Keratinocyte (primary cell): Measurements from ENCODE around the gene ADGRF5. TPM values are rescaled to one million over a fixed set of nuclear protein-coding genes. Genes with fewer than 3 reads are reported as not detected.

Experiments used
- DNase-seq: peaks from one replicate; pipeline ENCODE4 v3.0.0-alpha.2; 2011; ENCODE audit warnings: low read depth, missing footprints, low spot score
- FAIRE-seq: peaks from 2 replicates; lab custom pipeline; 2011; peaks lifted over from hg19 to GRCh38; lab: Jason Lieb, UNC
- H2AFZ ChIP-seq: 2 replicates; pipeline ENCODE4 v1.6.0; 2012; ENCODE audit warnings: low read length, control low read depth, inconsistent platforms; ENCODE audit not compliant: control insufficient read depth
- H3K27ac ChIP-seq: 2 replicates; pipeline ENCODE4 v1.5.1; 2011; ENCODE audit warnings: low read length; ENCODE audit not compliant: control insufficient read depth, insufficient read depth
- H3K27me3 ChIP-seq: 3 replicates; pipeline ENCODE4 v1.6.0; 2011; ENCODE audit warnings: low read length; ENCODE audit not compliant: control insufficient read depth, insufficient read depth; ENCODE audit errors: extremely low read depth
- H3K36me3 ChIP-seq, 2 experiments: 2 replicates in 1 of 2; 3 replicates in 1 of 2; pipeline ENCODE4 v1.5.1; 2011; ENCODE audit warnings: low read length in 2 of 2, mild to moderate bottlenecking in 1 of 2; ENCODE audit not compliant: control insufficient read depth in 2 of 2, insufficient read depth in 2 of 2; ENCODE audit errors: extremely low read depth in 1 of 2
- H3K4me1 ChIP-seq: 3 replicates; pipeline ENCODE4 v1.5.1; 2011; ENCODE audit warnings: low read length; ENCODE audit not compliant: control insufficient read depth, insufficient read depth; ENCODE audit errors: extremely low read depth
- H3K4me2 ChIP-seq: 3 replicates; pipeline ENCODE4 v1.6.0; 2011; ENCODE audit warnings: low read depth, low read length; ENCODE audit not compliant: control insufficient read depth, insufficient read depth; ENCODE audit errors: extremely low read depth
- H3K4me3 ChIP-seq, 3 experiments: fragments of 200-600 bp in 1 of 3; sonication (generic) in 1 of 3; 2 replicates in 2 of 3; 3 replicates in 1 of 3; pipeline ENCODE4 v1.5.1; 2011 to 2016; ENCODE audit warnings: low read length in 3 of 3, mild to moderate bottlenecking in 3 of 3, control low read depth in 2 of 3, inconsistent platforms in 1 of 3, low read depth in 1 of 3, mixed read lengths in 1 of 3, mixed run types in 1 of 3, moderate library complexity in 1 of 3; ENCODE audit not compliant: control insufficient read depth in 2 of 3, insufficient read depth in 2 of 3; ENCODE audit errors: extremely low read depth in 1 of 3
- H3K79me2 ChIP-seq: 2 replicates; pipeline ENCODE4 v1.6.0; 2012; ENCODE audit warnings: low read length; ENCODE audit not compliant: control insufficient read depth, insufficient read depth
- H3K9ac ChIP-seq: 3 replicates; pipeline ENCODE4 v1.6.0; 2011; ENCODE audit warnings: low read length; ENCODE audit not compliant: control insufficient read depth, insufficient read depth; ENCODE audit errors: extremely low read depth
- H3K9me1 ChIP-seq: 3 replicates; pipeline ENCODE4 v1.6.0; 2011; ENCODE audit warnings: low read length; ENCODE audit not compliant: control insufficient read depth, insufficient read depth; ENCODE audit errors: extremely low read depth
- H3K9me3 ChIP-seq: 2 replicates; pipeline ENCODE4 v1.5.1; 2012; ENCODE audit warnings: low read depth, low read length; ENCODE audit not compliant: control insufficient read depth
- H4K20me1 ChIP-seq: 3 replicates; pipeline ENCODE4 v1.6.0; 2011; ENCODE audit warnings: low read length; ENCODE audit not compliant: control insufficient read depth, insufficient read depth; ENCODE audit errors: extremely low read depth
- CTCF ChIP-seq, 3 experiments: IDR thresholded peaks in 1 of 3; conservative IDR thresholded peaks in 1 of 3; optimal IDR thresholded peaks in 1 of 3; 2 replicates in 2 of 3; 3 replicates in 1 of 3; pipeline versions ENCODE3 to v1.5.1; 2011; ENCODE audit warnings: low read length in 3 of 3, mild to moderate bottlenecking in 3 of 3, moderate library complexity in 2 of 3, control low read depth in 1 of 3, inconsistent platforms in 1 of 3; ENCODE audit not compliant: insufficient read depth in 2 of 3; ENCODE audit errors: extremely low read depth in 1 of 3
- EZH2 ChIP-seq: IDR thresholded peaks from one replicate; pipeline ENCODE4 v1.6.1; 2012; ENCODE audit warnings: inconsistent platforms, mild to moderate bottlenecking, low read length, moderate library complexity
- dilution Hi-C: fragments of 300-500 bp; cut with MboI; formaldehyde crosslinking; loops from one replicate; pipeline ENCODE4 v1.7.0; 2020; ENCODE audit warnings: low sequenced_read_pairs; ENCODE audit not compliant: extremely low pct_ligation_motif_present
- polyA plus RNA-seq, 5 experiments: library from polyadenylated mRNA; depleted of rRNA in 3 of 5; stranded (reverse) in 3 of 5; stranded (forward) in 1 of 5; unstranded in 1 of 5; fragments of >200 nt; gene quantifications; 1 replicate in 1 of 5; 2 replicates in 3 of 5; 3 replicates in 1 of 5; pipeline versions ENCODE4 v1.2.1 to v1.2.3, GENCODE V29; 2011 to 2012; ENCODE audit warnings: missing spikeins in 2 of 5, low read depth in 1 of 5, low replicate concordance in 1 of 5

ADGRF5 gene
- polyA plus RNA-seq, 1 donor (not counting 4 experiments of a cell fraction or from before 2014, with no cell fraction given) = not detected

DNA sequence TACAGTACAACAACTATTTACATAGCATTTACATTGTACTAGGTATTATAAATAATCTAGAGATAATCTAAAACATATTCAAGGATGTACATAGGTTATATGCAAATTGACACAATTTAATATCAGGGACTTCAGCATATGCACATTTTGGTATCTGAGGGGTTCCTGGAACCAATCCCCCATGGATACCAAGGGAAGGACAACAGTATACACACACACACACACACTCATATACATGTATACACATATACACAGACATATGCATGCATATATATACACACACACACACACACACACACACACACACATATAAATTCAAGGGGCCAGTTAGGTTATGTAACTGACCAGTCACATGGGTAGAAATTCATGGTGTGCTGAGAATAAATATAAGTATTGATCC, 24.9 kb downstream of the ADGRF5 start:
- Histone ChIP-seq H3K79me2 (no peaks in the 10 kb centered on the region), H3K9me3 (no peaks in the 10 kb centered on the region), H3K4me2 (no peak overlapping the region), H3K36me3 (no peaks in the 10 kb centered on the region), H3K9me1 (no peaks in the 10 kb centered on the region), H3K9ac (no peak overlapping the region), H3K27me3 (no peaks in the 10 kb centered on the region), H2AFZ (no peak overlapping the region), H3K4me1 (no peaks in the 10 kb centered on the region), H4K20me1 (no peaks in the 10 kb centered on the region), H3K4me3 (no peak overlapping the region), H3K27ac (no peak overlapping the region)
- TF ChIP-seq EZH2 (no peak), CTCF (optimal IDR thresholded peaks at IDR 0.05 in 1 of 3, IDR thresholded peaks at IDR 0.05 in 1 of 3, conservative IDR thresholded peaks at IDR 0.05 in 1 of 3; ENCODE audit: extremely low read depth in 1 of 3, insufficient read depth in 2 of 3, low read length in 3 of 3) (no peak)
- DNase-seq = no peak
- dilution Hi-C loops = no loop called here
- no peak for FAIRE-seq

GRCh38 chr6:46895930-46896329, 25.8 kb downstream of the ADGRF5 start:
- no peaks in the 10 kb centered on the region for H3K79me2 ChIP-seq
- H2AFZ ChIP-seq = no peak overlapping the region
- no peak for DNase-seq
- H3K36me3 ChIP-seq = no peaks in the 10 kb centered on the region
- no peak for FAIRE-seq
- no peak overlapping the region for H3K9ac ChIP-seq
- dilution Hi-C loops = no loop called here
- no peaks in the 10 kb centered on the region for H4K20me1 ChIP-seq
- no peak overlapping the region for H3K4me2 ChIP-seq
- H3K27ac ChIP-seq = no peak overlapping the region
- H3K27me3 ChIP-seq = no peaks in the 10 kb centered on the region
- H3K4me3 ChIP-seq = no peak overlapping the region
- H3K4me1 ChIP-seq = no peaks in the 10 kb centered on the region
- H3K9me3 ChIP-seq = no peaks in the 10 kb centered on the region
- TF ChIP-seq CTCF (optimal IDR thresholded peaks at IDR 0.05 in 1 of 3, IDR thresholded peaks at IDR 0.05 in 1 of 3, conservative IDR thresholded peaks at IDR 0.05 in 1 of 3; ENCODE audit: extremely low read depth in 1 of 3, insufficient read depth in 2 of 3, low read length in 3 of 3) (no peak), EZH2 (no peak)
- H3K9me1 ChIP-seq = no peaks in the 10 kb centered on the region
